HG03565 (cell line): ENCODE results near the gene KIRREL2.
"Not testable (repeated sequence)": the region's sequence is repeated elsewhere in the genome, so short reads cannot be mapped to it uniquely, and the experiment has no call there.

Experiments
- ATAC-seq: cut with Tn5 transposase; IDR thresholded peaks from one replicate; pipeline ENCODE4 v1.9.1; 2021; ENCODE audit warnings: mild to moderate bottlenecking, moderate library complexity; ENCODE audit not compliant: unreplicated experiment

Gene KIRREL2

DNA sequence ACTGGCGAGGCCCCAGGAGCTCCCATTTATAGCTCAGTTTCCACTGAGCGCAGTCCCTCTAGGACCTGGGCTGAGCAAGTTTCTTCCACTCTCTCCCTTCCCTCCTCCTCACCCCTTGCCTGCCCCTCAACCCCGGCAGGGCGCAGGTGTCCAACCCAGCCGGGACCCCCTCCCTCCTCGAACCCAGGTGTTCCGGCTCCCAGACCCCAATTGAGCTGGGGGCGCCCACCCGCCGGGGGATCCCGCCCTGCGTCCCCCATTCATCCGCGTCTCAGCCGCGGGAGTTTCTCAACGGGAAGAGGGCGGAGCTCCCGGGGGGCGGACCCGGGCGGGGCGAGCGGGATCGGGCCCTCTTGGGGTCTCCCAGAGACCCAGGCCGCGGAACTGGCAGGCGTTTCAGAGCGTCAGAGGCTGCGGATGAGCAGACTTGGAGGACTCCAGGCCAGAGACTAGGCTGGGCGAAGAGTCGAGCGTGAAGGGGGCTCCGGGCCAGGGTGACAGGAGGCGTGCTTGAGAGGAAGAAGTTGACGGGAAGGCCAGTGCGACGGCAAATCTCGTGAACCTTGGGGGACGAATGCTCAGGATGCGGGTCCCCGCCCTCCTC is at the start of gene KIRREL2:
KIRREL2 (plus strand) TSS at position 366 of the 604 bp plus-strand sequence; CDS start at position 575, 209 bp downstream.
- ATAC-seq = no peak

DNA sequence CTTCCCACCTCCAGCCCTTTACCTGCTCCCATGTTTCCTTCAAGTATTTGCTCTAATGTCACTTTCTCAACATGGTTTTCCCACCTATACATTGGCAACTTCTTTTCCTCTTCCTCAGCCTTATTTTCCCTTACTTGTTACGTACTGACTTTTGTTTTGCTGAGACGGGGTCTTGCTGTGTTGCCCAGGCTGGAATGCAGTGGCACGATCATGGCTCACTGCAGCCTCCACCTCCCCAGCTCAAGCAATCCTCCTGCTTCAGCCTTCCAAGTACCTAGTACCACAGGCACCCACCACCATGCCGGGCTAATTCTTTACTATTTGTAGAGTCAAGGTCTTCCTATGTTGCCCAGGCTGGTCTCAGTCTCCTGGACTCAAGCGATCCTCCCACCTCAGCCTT is 49.1 kb upstream of the KIRREL2 start:
- ATAC-seq = no peak

DNA sequence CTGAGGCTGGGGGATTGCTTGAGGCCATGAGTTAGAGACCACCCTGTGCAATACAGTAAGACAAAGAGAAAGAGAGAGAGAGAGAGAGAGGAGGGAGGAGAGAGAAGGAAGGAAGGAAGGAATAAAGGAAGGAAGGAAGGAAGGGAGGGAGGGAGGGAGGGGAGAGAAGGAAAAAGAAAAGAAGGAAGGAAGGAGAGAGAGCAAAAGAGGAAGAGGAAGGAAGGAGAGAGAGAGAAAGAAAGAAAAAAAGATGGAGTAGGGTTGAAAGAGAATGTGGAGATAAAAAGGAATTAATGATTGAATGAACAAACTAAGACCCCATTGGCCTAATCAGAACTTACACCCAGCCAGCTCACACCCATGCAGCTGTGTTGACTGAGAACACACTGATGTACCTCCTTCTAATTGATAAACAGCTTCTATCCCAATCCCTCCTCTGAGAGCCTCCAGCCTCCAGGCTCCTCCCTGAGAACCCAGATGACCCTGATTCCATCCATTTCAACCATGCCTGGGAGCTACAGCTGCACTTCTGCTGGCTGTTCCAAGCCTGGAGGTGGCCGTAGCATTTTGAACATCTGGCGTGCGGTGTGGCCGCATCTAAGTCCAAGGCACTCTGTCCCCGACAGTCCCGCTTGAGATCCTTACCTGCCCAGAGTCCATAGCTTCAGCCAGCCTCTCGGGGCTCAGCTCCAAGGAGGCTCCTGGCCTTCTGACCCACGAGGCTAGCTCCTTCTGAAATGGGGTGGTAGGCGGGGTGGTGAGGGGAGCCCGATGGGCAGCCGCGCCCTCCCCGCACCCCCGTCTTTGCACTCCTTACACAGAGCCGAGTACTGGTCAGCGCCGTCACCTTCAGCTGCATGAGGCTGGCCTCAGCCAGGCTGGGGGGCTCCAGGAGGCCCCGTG is 45.1 kb upstream of the KIRREL2 start:
- no peak for ATAC-seq

GRCh38 chr19:35812220-35813042 is 44.3 kb upstream of the KIRREL2 start, which contains the start of gene PRODH2:
Gene PRODH2 (minus strand): TSS chr19:35812845. CDS start chr19:35812805, 40 bp downstream.
- ATAC-seq = no peak

- no peak for ATAC-seq
Measured at GRCh38 chr19:35813043-35813890, 43.4 kb upstream of the KIRREL2 start.

GRCh38 chr19:35816262-35816661 is 40.4 kb upstream of the KIRREL2 start:
- no peak for ATAC-seq

- ATAC-seq = no peak
Measured at GRCh38 chr19:35816846-35817245, 39.9 kb upstream of the KIRREL2 start.

DNA sequence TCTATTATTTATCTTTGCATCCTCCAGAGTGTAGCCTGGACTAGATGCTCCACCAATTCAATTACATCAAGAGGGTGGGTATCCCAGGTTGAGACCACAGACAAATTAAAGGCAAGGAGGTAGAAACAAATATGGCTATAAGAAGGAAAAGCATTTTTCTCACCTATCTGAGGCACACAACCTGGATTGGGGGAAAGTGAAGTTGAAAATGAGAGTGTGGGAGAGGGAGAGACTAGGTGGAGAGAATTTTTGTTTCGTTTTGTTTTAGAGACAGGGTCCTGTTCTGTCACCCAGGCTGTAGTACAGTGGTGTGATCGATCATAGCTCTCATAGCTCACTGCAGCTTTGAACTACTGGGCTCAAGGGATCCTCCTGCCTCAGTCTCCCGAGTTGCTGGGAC is 38.3 kb upstream of the KIRREL2 start:
- ATAC-seq = no peak

- no peak for ATAC-seq
Measured at GRCh38 chr19:35822579-35822978, 34.1 kb upstream of the KIRREL2 start.

DNA sequence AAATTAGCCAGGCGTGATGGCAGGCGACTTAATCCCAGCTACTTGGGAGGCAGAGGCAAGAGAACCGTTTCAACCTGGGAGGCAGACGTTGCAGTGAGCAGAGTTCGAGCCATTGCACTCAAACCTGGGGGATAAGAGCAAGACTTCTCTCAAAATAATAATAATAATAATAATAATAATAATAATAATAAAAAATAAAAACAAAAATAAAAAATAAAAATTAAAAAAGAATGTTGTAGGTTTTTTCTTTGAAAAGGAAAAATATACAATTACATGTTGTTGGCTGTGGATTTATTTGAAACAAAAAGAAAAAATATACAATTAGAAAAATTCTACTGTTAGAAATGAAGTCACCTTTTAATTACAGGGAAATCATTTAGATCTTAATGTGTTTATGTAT is 32.6 kb upstream of the KIRREL2 start:
- no peak for ATAC-seq

GRCh38 chr19:35828692-35829301 is 27.9 kb upstream of the KIRREL2 start:
- no peak for ATAC-seq

DNA sequence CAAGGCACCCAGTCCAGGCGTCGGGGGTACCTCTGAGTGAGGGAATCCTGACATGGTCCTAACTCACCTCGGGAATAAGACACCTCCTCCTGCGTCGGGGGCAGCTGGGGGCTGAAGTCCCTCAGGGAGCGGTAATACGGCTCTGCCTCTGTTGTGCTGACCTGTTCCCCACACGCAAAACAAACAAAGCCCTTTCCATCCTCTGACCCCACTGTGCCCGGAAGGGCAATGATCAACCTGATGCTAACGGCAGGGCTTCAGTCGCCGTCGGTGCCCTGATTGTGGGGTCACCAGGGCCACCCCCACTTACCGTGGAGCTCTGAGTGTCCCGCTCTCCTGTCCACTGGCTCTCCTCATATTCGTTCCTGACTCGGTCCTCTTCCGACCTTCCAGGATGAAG is 25.7 kb upstream of the KIRREL2 start:
- no peak for ATAC-seq

GRCh38 chr19:35832054-35832453 is 24.7 kb upstream of the KIRREL2 start:
- no peak for ATAC-seq

GRCh38 chr19:35833972-35834371 is 22.7 kb upstream of the KIRREL2 start:
- no peak for ATAC-seq

DNA sequence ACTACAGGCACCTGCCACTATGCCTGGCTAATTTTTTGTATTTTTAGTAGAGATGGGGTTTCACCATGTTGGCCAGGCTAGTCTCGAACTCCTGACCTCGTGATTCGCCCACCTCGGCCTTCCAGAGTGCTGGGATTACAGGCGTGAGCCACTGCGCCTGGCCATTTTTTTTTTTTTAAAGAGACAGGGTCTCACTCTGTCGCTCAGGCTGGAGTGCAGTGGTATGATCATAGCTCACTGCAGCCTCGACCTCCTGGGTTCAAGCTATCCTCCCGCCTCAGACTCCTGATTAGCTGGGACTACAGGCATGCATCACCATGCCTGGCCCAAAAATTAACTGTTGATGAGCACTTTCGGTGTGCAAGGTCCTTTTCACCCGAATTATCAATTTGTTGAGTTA is 20.6 kb upstream of the KIRREL2 start:
- not testable (repeated sequence) for ATAC-seq

DNA sequence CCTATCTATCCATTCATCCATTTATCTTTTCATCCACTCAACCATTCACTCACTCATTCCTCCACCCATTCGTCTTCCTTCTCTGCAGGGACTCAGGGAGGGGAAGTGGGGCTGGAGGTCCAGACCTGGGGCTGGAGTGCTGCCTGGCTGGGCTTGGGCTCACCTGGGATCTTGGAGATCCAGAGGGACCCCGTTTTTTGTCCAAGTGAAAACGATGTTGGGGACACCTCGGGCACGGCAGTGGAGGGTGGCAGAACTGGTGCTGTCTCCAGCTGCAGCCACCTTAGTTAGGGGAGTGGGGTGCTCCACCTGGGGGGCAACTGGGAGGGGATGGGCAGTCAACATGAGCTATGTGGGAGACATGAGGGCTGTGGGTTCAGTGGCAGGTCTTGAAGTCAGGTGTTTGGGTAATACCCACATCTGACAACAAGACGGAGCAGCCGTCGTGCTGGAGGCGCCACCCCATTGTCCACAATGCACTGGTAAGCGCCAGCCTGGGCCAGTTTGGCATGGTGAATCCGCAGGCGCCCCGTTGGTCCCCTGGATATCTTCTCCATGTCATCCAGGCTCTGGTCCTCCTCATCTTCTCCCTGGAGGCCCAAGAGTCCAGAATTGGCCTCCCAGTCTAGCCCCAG is 14.6 kb upstream of the KIRREL2 start:
- no peak for ATAC-seq

DNA sequence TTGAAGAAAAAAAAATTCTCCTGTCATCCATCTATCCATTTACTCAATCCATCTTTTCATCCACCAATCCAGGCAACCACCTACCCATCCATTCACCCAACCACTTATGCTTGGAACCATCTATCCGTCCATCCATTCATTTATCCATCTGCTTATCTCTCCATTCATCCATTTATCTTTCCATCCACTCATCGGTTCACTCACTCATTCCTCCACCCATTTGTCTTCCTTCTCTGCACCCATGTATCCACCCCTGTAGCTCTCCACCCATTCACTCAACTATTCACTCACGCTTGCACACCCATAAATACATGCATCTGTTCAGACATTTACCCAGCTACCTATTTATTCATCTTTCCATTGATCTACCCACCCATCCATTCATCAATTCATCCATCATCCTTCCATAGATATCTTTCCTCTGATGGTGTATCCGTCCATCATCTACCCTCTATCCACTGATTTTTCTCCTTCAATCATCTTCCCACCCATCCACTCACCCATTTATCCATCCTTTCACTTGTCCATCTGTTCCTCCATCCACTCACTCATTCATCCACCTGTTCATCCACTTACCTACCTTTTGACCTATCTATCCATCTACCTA is 13.9 kb upstream of the KIRREL2 start:
- no peak for ATAC-seq

DNA sequence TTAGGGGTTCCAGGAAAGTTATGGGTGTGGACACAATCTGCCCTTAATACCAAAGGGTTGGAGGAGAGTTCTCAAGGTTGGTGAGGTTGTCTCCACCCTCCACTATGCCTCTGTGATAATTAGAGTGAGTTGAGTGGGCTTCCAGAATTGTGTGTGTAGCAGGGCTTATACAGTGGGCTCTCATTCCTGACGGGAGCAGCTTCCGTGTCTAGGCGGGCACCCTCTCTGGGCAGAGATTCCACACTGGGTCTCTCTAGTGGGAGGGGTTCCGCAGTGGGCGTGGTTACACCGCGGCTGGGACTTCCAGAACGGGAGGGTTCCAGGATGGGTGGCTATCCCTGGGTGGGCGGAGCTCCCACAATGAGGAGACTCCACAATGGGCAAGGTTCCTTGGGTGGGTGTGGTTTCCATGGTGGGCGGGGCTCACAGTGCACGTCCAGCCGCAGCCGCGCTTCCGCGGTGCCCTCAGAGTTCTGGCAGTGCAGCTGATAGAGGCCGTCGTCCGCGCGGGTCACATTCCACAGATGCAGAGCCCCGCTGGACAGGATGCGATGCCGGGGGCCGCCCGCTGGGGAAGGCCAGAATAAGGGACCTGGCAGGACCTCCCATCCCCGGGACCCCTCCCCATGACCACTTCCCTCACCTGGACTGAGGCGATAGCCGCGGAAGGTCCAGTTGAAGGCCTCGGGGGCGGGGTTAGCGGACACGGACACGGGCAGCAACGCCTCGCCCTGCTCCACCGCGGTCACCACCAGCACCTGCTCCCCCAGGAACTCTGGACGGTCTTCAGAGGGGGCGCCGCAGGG is 12.8 kb upstream of the KIRREL2 start:
- no peak for ATAC-seq
